Measurements from ENCODE around the gene HEMK1. TPM values are rescaled to one million over a fixed set of nuclear protein-coding genes. Genes with fewer than 3 reads are reported as not detected.

The HEMK1 gene
- total RNA-seq, 1 experiment from 2014 or later = 20.9 TPM

DNA sequence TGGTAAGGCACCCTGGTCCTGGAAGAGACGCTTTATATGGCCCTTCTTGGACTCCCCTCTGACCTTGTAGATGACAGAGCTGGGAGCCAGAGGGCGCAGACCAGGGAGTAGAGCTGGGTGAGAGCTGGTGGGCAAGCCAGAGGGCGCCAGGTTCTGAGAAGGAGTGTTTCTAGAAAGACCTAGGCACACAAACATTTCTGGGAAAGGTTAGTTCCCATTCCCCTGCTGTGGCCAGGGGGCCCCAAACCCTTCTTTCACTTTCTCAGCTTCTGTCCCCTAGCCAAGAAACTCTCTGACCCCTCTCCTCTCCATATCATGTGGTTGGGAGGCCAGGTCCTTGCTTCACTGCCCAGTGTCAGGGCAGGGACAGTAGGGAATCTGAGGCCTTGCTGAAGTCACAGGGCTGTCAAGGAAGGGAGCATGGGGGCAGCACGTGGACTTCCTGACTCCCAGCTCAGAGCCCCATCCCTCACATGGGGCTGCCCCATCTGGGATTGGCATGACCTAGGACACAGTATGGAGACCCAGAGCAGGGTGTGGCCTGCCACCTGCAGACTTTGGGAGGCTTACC lies 3.6 kb downstream of the HEMK1 start:
- Mint-ChIP-seq H3K4me1 (peaks cover 8% of the 10 kb centered on the region), H3K9me3 (no peaks in the 10 kb centered on the region), H3K27me3 (ENCODE audit: low read depth) (no peaks in the 10 kb centered on the region), H3K27ac (no peak overlapping the region), H3K36me3 (no peaks in the 10 kb centered on the region), H3K4me3 (no peak overlapping the region)
- CTCF ChIA-PET = interaction anchor here (0.9 to 5.5 kb wide), 8 partner anchors 8 to 80 kb away, joined by 3 to 98 read pairs (median 5); partner anchors contain the start of gene CISH
- ATAC-seq (no peak), DNase-seq (ENCODE audit: low spot score) (no peak)
- TF ChIP-seq E2F4 (CRISPR knock-in tag; IDR thresholded peaks at IDR 0.05; ENCODE audit: borderline replicate concordance, low read depth) (no peak), ZNF423 (CRISPR knock-in tag; IDR thresholded peaks at IDR 0.05) (no peak), ZNF532 (CRISPR knock-in tag; IDR thresholded peaks at IDR 0.05; ENCODE audit: borderline replicate concordance) (no peak), TEAD1 (CRISPR knock-in tag; IDR thresholded peaks at IDR 0.05) (no peak)
- POLR2A ChIA-PET = no interaction called here

- Mint-ChIP-seq H3K4me3 (no peak overlapping the region), H3K27ac (no peak overlapping the region), H3K9me3 (no peaks in the 10 kb centered on the region), H3K36me3 (no peaks in the 10 kb centered on the region), H3K4me1 (peaks cover 6% of the 10 kb centered on the region; the same call in 1 of the 2 replicates), H3K27me3 (ENCODE audit: low read depth) (no peaks in the 10 kb centered on the region)
- ChIA-PET POLR2A (no interaction called here), CTCF (interaction anchor here (1.4 to 5.5 kb wide), 5 partner anchors 7 to 79 kb away, joined by 5 to 98 read pairs (median 12); partner anchors contain the start of gene CISH)
- ATAC-seq = no peak
- TF ChIP-seq ZNF423 (CRISPR knock-in tag; IDR thresholded peaks at IDR 0.05) = no peak
- DNase-seq (ENCODE audit: low spot score) = no peak
These were observed 4.5 kb downstream of the HEMK1 start for GRCh38 chr3:50573566-50574443.

GRCh38 chr3:50574444-50574831 lies 5.1 kb downstream of the HEMK1 start:
- H3K9me3 Mint-ChIP-seq = no peaks in the 10 kb centered on the region
- no peak overlapping the region for H3K4me3 Mint-ChIP-seq
- DNase-seq (ENCODE audit: low spot score) (no peak), ATAC-seq (no peak)
- no peaks in the 10 kb centered on the region for H3K27me3 Mint-ChIP-seq (ENCODE audit: low read depth)
- ChIA-PET CTCF (interaction anchor here (2.8 kb wide), 1 partner anchor 38 kb away, joined by 13 read pairs; the partner anchor contains the start of gene CISH), POLR2A (no interaction called here)
- H3K4me1 Mint-ChIP-seq = peaks cover 6% of the 10 kb centered on the region; the same call in 1 of the 2 replicates
- H3K36me3 Mint-ChIP-seq = no peaks in the 10 kb centered on the region
- H3K27ac Mint-ChIP-seq = no peak overlapping the region
- TF ChIP-seq NFYB (CRISPR knock-in tag; conservative IDR thresholded peaks at IDR 0.05; ENCODE audit: low read depth) = no peak
- TF ChIP-seq, protein P1, sequence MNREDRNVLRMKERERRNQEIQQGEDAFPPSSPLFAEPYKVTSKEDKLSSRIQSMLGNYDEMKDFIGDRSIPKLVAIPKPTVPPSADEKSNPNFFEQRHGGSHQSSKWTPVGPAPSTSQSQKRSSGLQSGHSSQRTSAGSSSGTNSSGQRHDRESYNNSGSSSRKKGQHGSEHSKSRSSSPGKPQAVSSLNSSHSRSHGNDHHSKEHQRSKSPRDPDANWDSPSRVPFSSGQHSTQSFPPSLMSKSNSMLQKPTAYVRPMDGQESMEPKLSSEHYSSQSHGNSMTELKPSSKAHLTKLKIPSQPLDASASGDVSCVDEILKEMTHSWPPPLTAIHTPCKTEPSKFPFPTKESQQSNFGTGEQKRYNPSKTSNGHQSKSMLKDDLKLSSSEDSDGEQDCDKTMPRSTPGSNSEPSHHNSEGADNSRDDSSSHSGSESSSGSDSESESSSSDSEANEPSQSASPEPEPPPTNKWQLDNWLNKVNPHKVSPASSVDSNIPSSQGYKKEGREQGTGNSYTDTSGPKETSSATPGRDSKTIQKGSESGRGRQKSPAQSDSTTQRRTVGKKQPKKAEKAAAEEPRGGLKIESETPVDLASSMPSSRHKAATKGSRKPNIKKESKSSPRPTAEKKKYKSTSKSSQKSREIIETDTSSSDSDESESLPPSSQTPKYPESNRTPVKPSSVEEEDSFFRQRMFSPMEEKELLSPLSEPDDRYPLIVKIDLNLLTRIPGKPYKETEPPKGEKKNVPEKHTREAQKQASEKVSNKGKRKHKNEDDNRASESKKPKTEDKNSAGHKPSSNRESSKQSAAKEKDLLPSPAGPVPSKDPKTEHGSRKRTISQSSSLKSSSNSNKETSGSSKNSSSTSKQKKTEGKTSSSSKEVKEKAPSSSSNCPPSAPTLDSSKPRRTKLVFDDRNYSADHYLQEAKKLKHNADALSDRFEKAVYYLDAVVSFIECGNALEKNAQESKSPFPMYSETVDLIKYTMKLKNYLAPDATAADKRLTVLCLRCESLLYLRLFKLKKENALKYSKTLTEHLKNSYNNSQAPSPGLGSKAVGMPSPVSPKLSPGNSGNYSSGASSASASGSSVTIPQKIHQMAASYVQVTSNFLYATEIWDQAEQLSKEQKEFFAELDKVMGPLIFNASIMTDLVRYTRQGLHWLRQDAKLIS (CRISPR knock-in tag; IDR thresholded peaks at IDR 0.05; ENCODE audit: borderline replicate concordance) = no peak
- TF ChIP-seq ZNF416 (CRISPR knock-in tag; IDR thresholded peaks at IDR 0.05) = no peak
- TF ChIP-seq FOXJ3 (CRISPR knock-in tag; IDR thresholded peaks at IDR 0.05; ENCODE audit: borderline replicate concordance) = no peak
- no peak for TF ChIP-seq PRDM15 (CRISPR knock-in tag; IDR thresholded peaks at IDR 0.05)
- no peak for TF ChIP-seq MYBL2 (CRISPR knock-in tag; IDR thresholded peaks at IDR 0.05)
- TF ChIP-seq, protein P2, sequence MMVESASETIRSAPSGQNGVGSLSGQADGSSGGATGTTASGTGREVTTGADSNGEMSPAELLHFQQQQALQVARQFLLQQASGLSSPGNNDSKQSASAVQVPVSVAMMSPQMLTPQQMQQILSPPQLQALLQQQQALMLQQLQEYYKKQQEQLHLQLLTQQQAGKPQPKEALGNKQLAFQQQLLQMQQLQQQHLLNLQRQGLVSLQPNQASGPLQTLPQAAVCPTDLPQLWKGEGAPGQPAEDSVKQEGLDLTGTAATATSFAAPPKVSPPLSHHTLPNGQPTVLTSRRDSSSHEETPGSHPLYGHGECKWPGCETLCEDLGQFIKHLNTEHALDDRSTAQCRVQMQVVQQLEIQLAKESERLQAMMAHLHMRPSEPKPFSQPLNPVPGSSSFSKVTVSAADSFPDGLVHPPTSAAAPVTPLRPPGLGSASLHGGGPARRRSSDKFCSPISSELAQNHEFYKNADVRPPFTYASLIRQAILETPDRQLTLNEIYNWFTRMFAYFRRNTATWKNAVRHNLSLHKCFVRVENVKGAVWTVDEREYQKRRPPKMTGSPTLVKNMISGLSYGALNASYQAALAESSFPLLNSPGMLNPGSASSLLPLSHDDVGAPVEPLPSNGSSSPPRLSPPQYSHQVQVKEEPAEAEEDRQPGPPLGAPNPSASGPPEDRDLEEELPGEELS (CRISPR knock-in tag; IDR thresholded peaks at IDR 0.05) = no peak
- no peak for TF ChIP-seq CREM (CRISPR knock-in tag; IDR thresholded peaks at IDR 0.05)
